Measurements from ENCODE around the gene STON2.

Gene STON2

DNA sequence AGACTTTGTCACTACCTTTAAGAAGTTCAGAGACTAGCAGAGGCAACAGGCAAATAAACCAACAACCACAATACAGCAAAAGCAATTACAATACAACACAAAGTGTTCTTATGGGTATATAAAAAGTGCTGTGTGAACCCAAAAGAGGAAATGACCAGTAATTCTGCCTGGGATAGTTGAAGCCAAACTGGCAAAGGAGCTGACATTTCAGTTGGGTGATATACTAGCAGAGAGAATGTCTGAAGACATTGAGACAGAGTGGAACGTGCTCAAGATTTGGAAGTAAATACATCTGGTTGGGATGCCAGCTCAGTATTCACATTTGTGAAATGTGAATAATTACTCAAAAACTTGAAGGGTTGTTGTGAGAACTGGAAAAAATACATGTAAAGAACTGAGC is 98.8 kb downstream of the STON2 start:
- DNase-seq, result no peak

DNA sequence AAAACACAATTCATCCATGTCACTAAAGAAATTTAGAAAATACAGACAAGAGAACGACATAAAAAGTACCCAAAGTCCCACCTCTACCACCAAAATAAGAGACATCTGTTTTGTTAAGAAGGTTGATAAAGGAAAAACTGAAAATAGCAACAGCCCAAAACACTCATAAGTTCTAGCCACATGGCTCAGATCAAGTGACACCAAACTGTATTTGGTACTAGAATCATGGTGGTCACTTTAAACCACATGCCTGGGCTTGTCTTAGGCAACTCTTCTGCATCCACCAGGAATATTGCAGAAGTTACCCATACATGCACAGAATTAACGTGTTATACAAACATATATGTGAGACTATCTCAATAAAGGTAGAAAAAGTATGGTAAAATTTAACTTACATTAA is 101.2 kb downstream of the STON2 start:
- DNase-seq, result no peak

DNA sequence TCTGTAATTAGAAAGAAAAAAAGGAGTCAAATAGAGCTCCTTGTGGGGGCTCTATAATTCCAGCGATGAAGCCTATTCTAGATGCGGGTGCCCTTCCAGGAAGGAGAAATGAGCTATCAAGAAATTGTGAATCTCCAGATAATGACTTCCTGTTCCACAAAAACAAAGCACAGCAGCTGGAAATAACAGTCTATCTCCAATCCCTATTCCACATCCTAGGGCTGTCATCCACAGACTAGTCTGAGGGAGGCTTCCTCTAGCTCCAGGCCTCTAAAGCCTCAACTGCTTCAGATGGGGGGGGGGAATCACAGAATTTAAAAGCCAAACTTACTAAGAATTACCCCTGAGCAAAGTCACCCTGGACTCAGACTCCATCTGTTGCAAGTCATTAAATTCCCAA is 102.0 kb downstream of the STON2 start:
- no peak for DNase-seq

DNA sequence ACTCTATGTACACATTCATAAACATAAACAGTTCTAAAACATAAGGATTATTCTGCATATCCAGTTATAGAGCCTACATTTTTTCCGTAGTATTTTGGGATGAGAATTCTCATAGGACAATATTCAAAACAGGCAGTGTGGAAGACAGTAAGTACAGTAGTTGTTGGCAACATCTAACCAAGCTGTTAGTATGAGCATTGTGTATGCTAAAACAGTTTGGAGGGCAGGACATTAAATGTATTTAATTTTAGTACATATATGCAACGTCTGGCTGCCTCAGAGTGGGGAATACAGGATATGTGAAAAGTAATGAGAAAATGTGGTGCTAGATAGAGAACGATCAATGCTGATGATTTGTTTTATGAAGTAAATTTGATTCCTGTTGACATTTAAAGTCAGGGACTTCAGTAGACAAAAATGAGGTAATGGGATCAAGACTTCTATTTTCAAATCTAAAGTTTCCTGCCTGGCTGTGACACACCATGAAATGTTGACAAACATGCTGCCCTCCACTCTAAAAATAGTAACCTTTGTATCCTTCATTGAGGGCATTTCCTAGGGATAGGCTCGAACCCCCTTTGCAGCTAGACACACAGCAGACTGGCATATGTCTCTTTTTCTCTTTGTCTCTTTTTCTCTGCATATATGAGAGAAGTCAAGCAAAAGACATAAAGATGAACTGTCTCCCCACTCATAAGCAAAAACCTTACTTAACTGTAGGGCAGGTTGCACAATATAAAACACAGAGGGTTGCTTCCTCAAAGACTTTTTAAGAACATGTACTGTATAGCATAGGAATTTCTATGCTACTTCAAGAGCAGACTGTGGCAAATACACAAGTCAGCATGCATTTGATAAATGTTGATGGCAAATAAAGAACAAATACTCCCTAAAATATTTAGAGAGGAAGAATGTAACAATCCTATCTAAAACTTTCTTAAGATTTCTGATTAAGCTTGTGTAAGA is 103.9 kb downstream of the STON2 start:
- no peak for DNase-seq

DNA sequence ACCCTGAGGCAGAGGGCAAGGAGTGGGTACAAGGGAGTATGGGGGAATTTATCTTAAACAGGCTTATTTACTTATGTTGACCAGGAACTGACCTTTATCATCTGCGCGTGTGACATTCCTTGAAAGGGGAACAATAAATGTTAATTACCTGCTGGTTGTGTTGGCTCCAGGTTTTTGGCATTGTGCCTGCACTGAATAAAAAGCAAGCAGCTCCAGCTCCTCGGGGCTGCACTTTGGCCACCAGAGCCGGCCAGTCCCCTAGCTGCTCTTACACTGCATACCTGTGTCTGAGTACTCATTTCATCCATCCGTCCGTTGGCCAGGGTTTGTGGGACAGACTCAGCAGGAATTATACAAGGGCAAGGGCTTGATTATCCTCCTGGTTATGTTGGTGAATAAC is 110.6 kb downstream of the STON2 start:
- no peak for DNase-seq

DNA sequence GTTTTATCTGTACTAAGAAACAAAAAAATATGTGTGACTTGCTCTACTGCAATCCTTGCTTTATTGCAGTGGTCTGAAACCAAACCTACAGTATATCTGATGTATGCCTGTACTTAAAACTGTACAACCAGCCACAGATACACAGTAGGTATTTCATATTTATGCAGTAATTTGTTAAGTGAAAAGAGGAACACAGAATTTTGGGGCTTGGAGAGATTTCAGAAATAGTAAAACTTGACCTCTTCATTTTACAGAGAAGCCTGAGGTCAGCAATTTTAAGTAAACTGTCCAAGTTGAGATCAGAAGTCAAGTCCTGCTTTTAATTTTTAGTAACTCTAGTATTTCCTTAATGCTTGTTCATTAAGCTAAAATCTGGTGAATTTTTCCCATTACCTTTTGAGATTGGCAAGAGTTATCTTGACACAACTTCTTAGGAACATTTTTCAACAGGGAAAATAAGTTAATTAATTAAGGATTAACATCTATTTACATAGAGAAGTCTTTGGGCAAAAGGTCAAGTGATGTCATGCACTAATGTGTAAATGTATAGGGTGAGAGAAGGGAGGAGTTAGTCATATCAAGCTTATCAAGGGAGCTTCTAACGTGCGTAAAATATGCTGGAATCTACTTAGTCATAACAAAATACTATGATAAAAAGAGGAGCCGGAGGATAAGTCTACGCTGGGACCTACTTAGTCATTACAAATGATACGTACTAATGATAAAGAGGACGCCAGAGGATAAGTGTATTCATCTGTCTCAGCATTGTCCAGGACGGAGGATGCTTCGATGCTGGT is 113.4 kb downstream of the STON2 start:
- DNase-seq, result no peak

DNA sequence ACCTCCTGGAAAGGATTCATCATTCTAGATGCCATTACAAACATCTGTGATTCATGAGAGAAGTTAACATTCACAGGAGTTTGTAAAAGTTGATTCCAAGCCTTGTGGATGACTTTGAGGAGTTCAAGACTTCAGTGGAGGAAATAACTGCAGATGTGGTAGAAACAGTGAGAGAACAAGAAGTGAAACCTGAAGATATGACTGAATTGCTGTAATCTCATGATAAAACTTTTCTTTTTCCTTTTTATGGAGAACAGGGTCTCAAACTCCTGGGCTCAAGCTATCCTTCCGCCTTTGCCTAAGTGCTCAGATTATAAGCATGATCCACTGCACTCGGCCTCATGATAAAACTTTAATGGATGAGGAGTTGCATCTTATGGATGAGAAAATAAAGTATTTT is 114.9 kb downstream of the STON2 start:
- no peak for DNase-seq

DNA sequence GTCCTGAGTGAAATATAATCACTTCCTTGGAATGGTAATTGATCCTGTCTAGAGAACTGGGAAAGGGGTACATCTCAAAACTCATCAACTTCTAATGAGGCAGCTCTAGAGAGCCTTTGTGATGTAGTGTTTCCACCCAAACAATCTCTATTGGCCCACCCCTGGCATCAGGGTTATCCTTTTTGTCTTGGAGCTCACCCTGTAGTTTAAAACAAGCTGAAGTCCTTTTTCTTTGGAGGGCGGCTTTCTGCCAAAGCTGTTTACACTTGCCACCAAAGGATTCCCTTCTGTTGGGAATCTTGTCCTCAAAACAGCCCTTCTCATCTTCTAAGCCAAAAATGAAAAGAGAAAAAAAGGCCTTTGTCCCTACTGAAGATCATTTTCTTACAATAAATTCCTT is 118.8 kb downstream of the STON2 start:
- DNase-seq, result no peak

DNA sequence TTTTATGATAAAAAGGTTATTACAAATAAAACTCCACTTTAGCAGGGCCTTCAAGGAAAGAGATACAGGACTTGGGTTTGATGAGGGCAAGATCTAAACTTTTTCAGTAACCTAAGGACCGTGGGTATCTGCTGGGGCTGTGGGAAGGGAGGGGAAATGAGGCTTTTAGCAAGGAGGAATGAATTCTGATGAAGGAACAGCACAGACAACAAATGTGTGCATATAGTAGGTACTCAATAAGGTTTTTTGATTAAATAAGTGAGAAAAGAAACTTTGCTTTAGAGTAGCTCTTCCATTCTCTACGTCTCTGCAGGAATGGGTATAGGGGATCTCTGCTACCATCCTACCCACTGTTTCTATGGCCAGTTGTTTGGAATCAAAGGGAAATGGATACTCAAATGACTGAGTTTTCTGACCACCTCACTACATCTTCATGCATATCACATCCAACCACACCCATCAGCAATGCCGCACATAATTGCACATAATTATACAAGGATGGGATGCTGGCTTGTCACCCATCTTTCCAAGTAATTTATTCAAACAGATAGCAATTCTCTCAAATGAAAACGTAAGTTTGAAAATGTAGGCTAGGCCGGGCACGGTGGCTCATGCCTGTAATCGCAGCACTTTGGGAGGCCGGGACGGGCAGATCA is 119.9 kb downstream of the STON2 start:
- DNase-seq, result no peak

DNA sequence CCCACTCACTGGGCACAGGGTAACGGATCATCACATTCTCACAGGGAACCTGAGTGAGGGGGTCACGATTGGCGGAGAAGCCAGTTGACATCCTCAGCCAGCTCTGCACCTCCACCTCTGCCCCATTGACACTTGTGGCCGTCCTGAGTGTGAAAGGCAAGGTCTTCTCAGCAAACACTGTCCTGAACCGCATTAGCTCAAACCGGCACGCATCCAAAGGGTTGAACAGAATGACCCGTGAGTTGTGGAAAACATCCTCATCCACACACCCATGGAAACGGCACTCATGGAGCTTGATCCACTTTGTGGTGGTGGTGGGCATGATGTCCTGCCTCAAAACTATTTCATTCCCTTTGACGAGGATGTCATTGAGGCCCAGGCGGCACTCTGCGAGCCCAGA is 123.0 kb downstream of the STON2 start:
- no peak for DNase-seq

DNA sequence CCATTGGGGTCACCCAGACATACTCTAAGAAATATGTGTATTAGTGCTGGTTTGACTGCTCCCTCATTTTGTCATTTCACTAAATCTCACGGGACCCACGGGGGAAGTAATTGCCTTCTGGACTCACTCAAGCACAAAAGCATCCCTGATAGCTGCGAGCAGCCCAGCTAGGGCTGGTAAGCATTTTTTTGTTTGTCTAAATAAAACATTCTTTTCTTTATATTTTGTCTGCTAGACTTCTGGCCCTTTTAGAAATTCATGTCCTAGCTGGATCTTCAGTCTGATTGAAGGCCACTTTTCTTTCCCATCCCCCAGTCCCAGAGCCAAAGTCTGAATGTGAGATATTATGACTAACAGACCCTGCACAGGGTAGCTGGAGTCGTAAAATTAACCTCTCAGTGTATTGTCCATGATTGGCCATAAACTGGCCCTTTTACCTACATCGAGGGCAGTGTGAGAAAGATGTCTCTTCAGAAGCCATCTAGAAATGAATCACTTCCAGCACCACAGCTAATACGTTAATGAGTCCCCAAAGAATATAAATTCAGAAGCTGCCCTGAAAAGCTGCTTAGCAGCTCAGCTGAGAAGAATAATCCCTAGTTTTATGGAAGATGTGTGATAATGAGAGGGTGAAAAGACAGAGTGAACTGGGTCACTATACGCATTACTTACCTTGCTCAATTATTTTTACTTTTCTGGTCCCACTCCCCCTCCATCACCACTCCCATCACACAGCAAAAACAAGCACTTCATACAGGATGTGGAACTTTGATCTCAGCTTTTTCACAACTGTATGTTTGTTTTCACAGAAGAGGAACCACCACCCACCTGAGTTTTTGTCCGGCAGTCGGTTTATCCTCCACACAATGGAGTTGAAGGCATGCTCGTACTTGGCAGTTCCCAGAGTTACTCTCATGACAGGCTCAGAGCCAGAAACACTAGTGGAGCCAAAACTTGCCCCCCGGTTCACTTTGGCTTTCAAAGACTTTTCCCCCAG is 123.8 kb downstream of the STON2 start:
- no peak for DNase-seq

DNA sequence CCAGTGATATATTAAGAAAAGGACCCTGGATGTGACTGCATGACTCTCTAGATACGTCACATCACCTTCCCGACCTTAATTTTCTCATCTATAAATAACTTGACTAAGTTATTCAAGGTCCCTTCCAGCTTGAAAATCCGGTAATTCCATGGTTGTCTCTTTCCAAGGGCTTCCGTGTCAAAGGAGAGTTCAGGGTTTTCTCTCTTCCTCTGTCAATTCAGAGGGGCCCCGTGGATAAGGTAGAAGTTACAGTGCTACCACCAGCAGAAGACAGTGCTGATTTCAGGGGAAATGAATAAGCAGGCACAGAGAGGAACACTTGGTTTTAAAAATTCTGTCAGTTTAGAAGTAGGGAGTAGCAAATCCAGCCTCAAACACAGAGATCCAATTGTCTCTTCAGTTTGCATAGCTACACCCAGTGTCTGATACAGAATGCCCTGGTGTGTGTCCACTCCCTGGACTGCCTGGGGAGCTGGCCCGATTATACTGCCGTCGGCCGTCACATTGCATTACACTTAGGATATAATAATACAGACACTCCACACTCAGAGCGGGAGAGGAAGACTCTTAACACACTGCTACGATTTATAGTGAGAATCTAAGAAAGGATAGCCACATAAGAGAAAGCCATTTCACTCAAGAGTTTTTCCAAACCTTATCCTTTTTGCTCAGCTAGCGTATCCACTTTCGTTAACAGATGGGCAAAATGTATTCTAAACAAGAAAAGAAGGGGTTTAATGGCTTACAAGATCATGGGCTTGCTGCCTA is 124.6 kb downstream of the STON2 start:
- DNase-seq, result no peak

DNA sequence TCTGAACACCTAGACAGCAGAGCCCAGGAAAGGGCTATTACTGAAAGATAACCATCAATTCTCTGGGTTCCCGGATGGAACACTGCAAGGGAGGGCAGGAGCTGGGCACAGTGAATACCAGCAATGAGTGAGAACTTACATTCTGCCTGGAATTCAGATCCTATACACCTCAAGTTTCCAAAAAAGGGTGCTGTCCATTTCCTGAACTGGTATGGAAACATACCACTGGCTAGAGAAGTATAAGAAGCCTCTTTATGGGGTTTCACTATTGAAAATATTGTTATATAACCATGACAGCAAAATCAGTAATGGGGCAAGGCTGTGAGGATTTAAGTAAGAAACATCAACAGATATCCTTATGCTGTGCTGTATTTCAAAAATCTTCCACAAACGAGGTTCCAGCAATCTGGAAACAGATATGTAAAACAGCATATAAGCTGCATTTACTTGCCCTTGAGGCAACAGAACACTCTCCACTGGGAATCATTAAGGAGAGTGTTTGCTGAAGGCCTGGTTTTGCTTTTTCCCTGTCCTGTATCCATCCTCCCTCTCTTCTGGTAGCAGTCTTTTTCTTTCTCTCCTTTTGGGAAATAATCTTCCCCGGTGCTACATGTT is 126.1 kb downstream of the STON2 start:
- no peak for DNase-seq

DNA sequence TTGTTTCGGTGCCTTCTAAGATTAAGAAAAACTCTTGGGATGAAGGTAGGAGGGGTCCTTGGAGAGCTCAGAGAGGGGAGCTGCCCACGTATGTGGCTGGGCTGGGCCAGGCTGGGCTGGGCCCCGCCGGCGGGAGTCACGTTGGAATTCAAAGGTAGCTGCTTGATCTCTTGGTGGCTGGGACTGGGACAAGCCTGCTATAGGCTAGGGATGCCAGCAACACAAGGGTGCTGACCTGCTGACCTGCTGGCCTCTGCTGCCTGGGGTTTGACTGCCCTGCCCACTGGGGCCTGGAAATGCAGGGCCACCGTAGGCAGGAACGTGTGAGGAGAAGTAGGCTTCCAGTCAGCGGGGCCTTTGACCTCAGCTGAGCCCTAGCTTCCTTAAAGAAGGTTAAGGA is 126.6 kb downstream of the STON2 start:
- DNase-seq, result no peak

DNA sequence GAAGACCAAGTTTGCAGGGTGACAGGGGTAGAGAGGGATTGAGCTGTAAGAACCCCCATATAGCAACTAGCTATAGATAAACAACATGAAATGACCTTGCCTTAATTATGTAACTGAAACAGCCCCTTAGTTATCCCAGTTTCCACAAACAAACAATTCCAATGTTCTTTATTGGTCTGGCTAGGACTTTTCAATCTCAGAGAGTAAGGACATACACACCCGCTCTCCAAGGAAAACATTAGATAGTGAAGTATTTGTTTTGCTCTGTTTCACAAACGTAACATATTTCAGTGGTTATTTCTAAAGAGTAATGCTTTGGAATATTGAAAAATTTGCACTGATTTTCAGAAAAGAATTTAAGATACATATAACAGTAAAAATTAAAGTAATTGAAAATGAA is 127.8 kb downstream of the STON2 start:
- DNase-seq, result no peak

DNA sequence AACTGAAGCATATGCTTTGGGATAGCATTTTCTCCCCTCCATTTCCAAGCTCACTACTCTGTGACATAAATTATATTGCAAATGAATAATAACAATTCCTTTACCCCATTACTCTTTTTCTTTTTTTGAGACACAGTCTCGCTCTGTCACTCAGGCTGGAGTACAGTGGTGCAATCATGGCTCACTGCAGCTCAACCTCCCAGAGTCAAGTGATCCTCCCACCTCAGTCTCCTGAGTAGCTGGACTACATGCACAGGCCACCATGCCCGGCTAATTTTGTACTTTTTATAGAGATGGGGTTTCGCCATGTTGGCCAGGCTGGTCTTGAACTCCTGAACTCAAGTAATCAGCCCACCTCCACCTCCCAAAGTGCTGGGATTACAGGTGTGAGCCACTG is 130.1 kb downstream of the STON2 start:
- no peak for DNase-seq

DNA sequence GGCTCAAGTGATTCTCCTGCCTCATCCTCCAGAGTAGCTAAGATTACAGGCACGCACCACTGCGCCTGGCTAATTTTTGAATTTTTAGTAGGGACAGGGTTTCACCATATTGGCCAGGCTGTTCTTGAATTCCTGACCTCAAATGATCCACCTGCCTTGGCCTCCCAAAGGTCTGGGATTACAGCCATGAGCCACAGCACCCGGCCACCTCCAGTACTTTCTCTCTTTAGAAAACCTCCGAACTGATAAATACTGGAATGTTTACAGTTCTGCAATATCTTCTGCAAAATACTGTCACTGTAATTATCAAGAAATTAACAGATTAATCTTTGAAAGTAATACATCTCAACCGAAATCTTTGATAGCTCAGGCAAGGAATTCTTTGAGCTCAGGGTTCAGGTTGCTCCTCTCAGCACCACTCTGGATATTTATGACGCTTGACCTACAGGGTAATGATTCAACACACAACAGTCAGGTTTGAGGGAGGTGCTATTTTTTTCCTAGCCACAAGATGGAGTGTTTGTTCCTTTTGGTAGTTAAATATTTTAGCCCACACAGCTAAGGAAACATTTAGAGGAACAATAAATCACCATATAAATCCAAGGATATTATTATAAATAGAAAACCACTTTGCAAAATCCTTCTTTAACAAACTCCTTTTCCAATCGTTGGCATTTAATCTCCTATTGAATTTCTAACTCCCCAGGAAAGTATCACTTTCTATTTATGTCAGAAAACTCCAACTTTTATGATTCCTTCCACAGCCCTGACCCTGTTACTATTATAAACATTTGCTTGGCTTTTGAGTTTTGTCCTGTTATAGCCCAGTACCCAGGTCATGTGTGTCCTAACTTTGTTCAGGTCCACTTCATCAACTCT is 130.8 kb downstream of the STON2 start:
- DNase-seq, result no peak

DNA sequence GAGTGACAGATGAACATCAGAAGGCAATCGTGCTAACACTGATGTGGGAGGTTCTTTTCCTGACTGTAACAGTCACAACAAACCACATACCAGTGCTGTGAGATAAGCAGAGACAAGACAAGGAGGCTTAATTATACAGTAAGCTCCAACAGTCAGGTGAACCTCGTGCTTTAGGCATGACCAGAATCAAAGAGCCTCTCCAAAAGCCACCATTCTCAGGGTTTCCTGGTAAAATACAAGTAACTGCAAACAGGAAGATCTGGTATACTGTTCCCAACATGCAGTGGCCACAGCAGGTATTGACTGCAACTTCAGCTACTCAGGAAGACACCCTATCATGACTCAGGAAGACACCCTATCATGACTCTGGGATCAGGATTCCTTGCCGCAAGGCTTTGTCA is 132.1 kb downstream of the STON2 start:
- DNase-seq, result no peak

DNA sequence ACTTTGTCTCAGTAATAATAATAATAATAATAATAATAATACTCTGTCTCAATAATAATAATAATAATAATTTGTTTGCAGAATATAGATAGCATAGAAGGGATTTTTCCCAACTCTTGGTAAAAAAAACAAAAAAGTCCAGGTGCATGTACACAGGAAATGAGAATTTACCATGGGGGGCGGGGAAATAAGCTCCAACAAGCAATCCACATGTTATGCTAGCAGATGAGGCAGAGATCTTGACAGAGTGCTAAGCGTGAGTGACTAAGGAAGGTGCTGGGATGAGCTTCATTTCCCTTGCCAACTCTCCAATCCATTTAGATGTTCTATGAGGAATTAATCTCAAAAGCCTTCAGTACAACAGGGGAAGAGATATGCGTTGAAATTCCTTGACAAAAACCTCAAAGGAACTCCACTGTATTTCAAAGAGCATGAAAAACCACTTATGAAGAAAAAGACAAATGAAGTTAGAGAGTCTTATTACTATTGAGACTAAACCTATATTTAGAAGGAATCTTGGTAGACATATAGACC is 134.4 kb downstream of the STON2 start:
- DNase-seq, result no peak

DNA sequence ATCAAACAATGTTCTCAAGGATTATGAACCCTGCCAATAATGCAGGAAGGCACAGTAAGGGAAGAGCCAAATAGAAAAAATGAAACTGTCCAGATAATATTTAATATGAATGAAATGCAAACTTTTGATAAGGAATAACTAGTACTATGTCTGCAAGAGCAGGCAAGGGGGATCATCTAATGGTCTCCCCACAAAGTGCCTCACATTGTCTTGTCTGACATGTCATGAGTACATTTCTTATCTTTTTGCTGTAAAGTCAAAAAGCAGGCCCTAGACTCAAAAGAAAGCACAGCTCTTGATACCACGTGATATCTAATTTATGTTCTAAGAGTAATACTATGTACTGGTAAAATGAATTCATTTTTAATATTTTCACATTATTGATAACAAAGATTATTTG is 135.5 kb downstream of the STON2 start:
- DNase-seq, result no peak
